ENCODE measurements around the gene SIRPB2.

The SIRPB2 gene

DNA sequence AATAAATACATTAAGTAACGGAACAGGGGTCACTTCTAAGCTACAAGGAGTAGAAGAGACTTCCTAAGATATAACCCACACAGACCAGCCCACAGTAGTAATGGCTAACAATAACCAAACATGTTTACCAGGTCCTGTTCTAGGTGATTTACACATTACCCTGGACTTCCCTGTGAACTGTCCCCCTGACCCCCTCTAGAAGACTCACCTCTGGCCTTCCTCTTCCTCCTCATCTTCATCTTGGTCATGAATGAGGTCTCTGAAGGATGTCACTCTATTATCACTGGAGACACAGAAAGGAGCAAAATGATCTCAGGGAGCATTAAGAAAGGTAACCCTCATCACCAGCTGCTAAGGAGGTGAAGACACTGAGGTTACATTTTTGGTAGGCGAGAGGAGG is 33.2 kb downstream of the SIRPB2 start:
- Mint-ChIP-seq H3K4me1 (ENCODE audit: low read depth) (peaks cover 2% of the 10 kb centered on the region), H3K4me3 (no peak overlapping the region), H3K36me3 (ENCODE audit: low read depth) (peaks cover 37% of the 10 kb centered on the region), H3K27ac (no peak overlapping the region), H3K27me3 (ENCODE audit: low read depth) (no peaks in the 10 kb centered on the region), H3K9me3 (no peaks in the 10 kb centered on the region)
- DNase-seq (ENCODE audit: low spot score) = no peak

- Mint-ChIP-seq H3K27ac (no peak overlapping the region), H3K4me1 (ENCODE audit: low read depth) (peaks cover 2% of the 10 kb centered on the region), H3K4me3 (no peak overlapping the region), H3K27me3 (ENCODE audit: low read depth) (no peaks in the 10 kb centered on the region), H3K9me3 (no peaks in the 10 kb centered on the region), H3K36me3 (ENCODE audit: low read depth) (peaks cover 48% of the 10 kb centered on the region)
- DNase-seq (ENCODE audit: low spot score) = no peak
Observed at GRCh38 chr20:1456300-1456699, 34.9 kb downstream of the SIRPB2 start.

DNA sequence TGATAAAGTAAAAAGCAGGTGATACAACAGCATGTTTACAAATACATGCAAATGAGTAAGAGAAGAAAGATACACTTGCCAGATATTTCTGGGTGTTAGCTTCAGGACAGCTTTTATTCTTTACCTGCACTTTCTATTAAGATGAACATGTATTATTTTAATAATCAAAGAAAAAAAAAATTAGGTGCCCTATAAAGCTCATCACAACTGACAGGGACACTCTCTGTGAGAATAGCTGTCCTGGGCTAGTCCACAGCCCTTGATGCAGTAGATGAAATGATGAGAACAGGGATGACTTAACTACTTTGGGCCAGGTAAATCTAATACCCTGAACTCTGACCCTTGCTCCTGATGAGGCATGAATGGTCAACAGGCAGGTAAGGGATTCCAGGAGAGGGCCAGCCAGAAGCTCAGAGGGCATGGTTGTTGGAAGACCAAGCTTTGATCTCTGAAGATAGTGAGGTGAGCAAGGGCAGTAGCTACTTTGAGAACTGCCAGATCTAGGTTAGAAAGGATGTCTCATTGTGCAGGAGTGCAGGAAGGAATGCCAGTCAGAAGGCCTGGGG is 40.2 kb downstream of the SIRPB2 start:
- H3K4me1 Mint-ChIP-seq (ENCODE audit: low read depth) = no peaks in the 10 kb centered on the region
- H3K27ac Mint-ChIP-seq = no peak overlapping the region
- H3K4me3 Mint-ChIP-seq = no peak overlapping the region
- no peaks in the 10 kb centered on the region for H3K9me3 Mint-ChIP-seq
- peaks cover 44% of the 10 kb centered on the region for H3K36me3 Mint-ChIP-seq (ENCODE audit: low read depth)
- DNase-seq (ENCODE audit: low spot score) = no peak
- no peaks in the 10 kb centered on the region for H3K27me3 Mint-ChIP-seq (ENCODE audit: low read depth)

DNA sequence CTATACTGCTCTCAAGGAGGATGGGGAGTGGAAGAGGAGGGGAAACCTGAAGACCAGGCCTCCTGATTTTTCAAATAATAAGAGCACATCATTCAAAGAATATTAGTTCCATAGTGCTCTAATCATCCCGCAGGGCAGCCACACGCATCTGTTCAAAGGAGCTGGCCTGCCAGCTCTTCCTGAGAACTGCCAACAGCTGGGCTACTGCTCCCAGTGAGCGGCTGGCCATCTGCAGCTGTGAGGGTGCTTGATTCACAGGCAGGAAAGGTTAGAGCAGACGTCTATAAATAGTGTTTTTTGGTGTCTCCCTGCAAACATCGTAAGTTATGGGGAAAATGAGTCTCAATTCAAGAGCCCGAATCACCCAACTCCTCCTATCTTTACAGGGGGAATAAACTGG is 41.9 kb downstream of the SIRPB2 start:
- DNase-seq (ENCODE audit: low spot score) = no peak
- Mint-ChIP-seq H3K27ac (no peak overlapping the region), H3K36me3 (ENCODE audit: low read depth) (peaks cover 46% of the 10 kb centered on the region), H3K4me1 (ENCODE audit: low read depth) (no peaks in the 10 kb centered on the region), H3K4me3 (no peak overlapping the region), H3K9me3 (no peaks in the 10 kb centered on the region), H3K27me3 (ENCODE audit: low read depth) (no peaks in the 10 kb centered on the region)

DNA sequence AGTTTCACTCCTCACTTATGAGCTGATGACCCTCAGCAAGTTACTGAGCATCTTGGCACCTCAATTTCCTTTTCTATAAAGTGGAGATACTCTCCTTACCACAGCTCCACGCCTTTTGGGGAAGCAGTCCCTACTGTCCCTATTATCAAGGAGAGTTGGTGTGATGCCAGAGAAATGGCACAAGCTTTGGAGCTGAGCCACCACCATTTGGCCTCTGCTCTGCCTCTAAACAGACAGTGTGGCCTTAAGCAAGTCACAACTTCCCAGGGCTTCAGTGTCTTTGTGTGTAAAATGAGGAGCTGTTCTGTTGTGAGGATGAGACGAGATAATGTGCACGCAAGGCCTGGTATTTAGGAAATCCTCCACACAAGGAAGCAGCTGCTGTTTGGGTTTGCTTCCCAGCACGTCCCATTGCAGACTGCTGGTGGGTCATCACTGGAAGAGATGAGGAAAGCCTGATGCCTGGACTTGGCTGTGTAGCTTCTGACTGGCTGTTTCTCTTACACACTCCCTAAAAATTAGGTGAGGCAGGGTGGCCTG is 43.1 kb downstream of the SIRPB2 start:
- no peaks in the 10 kb centered on the region for H3K9me3 Mint-ChIP-seq
- H3K27me3 Mint-ChIP-seq (ENCODE audit: low read depth) = no peaks in the 10 kb centered on the region
- H3K36me3 Mint-ChIP-seq (ENCODE audit: low read depth) = peaks cover 46% of the 10 kb centered on the region
- no peak overlapping the region for H3K4me3 Mint-ChIP-seq
- H3K4me1 Mint-ChIP-seq (ENCODE audit: low read depth) = no peaks in the 10 kb centered on the region
- no peak overlapping the region for H3K27ac Mint-ChIP-seq
- DNase-seq (ENCODE audit: low spot score) = no peak

DNA sequence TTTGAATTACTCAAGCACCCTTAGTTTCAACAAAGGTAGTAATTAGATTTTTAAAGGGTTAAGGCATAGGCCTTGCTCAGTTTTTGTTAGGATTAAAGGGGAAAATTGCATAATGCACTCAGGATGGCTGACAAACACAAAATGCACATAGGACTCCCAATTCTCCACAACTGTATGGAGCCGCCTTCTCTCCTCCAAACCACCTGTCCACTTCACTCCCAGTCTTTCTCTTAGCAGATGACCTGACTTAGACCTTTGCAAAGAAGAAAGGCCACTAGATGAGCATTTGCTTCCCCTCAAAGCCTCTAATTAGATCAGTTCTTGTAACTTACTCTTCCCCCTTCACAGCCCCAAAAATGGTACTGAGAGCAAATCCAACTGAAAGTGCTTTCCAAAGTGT is 44.7 kb downstream of the SIRPB2 start:
- no peak for DNase-seq (ENCODE audit: low spot score)
- Mint-ChIP-seq H3K36me3 (ENCODE audit: low read depth) (peaks cover 42% of the 10 kb centered on the region), H3K27ac (no peak overlapping the region), H3K4me1 (ENCODE audit: low read depth) (no peaks in the 10 kb centered on the region), H3K4me3 (no peak overlapping the region), H3K9me3 (no peaks in the 10 kb centered on the region), H3K27me3 (ENCODE audit: low read depth) (no peaks in the 10 kb centered on the region)

- DNase-seq (ENCODE audit: low spot score) = no peak
- Mint-ChIP-seq H3K4me3 (no peak overlapping the region), H3K27ac (no peak overlapping the region), H3K9me3 (no peaks in the 10 kb centered on the region), H3K36me3 (ENCODE audit: low read depth) (peaks cover 33% of the 10 kb centered on the region), H3K27me3 (ENCODE audit: low read depth) (no peaks in the 10 kb centered on the region), H3K4me1 (ENCODE audit: low read depth) (peaks cover 5% of the 10 kb centered on the region)
Observed at GRCh38 chr20:1443085-1443484, 48.1 kb downstream of the SIRPB2 start.

GRCh38 chr20:1442304-1442703 is 48.9 kb downstream of the SIRPB2 start:
- no peaks in the 10 kb centered on the region for H3K27me3 Mint-ChIP-seq (ENCODE audit: low read depth)
- no peak overlapping the region for H3K27ac Mint-ChIP-seq
- no peak overlapping the region for H3K4me3 Mint-ChIP-seq
- H3K36me3 Mint-ChIP-seq (ENCODE audit: low read depth) = peaks cover 32% of the 10 kb centered on the region
- no peak for DNase-seq (ENCODE audit: low spot score)
- H3K4me1 Mint-ChIP-seq (ENCODE audit: low read depth) = peaks cover 7% of the 10 kb centered on the region
- no peaks in the 10 kb centered on the region for H3K9me3 Mint-ChIP-seq

DNA sequence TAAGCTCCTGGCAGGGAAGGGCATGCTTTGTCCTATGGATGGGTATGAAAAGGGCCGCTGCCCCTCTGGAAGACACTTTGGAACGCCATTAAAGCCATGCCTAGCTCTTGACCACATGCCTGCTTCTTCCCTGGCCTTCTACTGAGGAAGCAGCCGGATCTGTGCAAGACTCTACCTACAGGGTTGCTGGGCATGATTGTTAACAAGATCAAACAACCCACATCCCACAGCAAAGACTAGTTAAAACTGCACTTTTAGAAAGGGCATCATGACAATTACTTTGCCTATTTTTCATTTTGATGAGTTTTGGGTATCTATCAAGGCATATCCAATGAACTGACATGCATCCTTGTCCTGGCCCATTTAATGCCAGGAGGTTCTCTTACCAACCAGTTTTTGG is 50.1 kb downstream of the SIRPB2 start:
- Mint-ChIP-seq H3K36me3 (ENCODE audit: low read depth) (peaks cover 30% of the 10 kb centered on the region), H3K9me3 (no peaks in the 10 kb centered on the region), H3K27me3 (ENCODE audit: low read depth) (no peaks in the 10 kb centered on the region), H3K27ac (no peak overlapping the region), H3K4me1 (ENCODE audit: low read depth) (peaks cover 14% of the 10 kb centered on the region), H3K4me3 (no peak overlapping the region)
- DNase-seq (ENCODE audit: low spot score) = no peak

GRCh38 chr20:1440024-1440423 is 51.2 kb downstream of the SIRPB2 start:
- peaks cover 25% of the 10 kb centered on the region for H3K4me1 Mint-ChIP-seq (ENCODE audit: low read depth)
- DNase-seq (ENCODE audit: low spot score) = no peak
- H3K4me3 Mint-ChIP-seq = no peak overlapping the region
- H3K27me3 Mint-ChIP-seq (ENCODE audit: low read depth) = peaks cover 2% of the 10 kb centered on the region
- peaks cover 25% of the 10 kb centered on the region for H3K36me3 Mint-ChIP-seq (ENCODE audit: low read depth)
- H3K27ac Mint-ChIP-seq = no peak overlapping the region
- no peaks in the 10 kb centered on the region for H3K9me3 Mint-ChIP-seq

DNA sequence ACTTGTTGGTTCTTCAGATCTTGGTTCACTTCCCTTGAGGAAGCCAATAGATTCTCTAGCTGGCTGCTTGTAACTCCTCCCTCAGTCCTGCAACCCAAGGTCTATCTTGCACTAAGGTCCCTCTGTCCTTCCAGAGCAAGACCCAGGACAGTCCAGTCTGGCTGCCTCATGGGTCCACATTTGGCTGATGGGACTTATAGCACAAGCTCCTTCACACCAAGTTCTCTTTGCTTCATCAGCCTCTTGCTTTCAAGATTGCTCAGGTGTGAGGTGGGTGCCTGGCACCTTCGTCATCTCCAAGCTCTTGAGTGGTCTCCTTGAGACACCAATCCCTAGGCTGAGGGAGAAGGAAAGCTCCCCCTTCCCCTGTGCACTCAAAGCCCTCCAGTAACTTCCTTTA is 52.9 kb downstream of the SIRPB2 start:
- Mint-ChIP-seq H3K36me3 (ENCODE audit: low read depth) (peaks cover 18% of the 10 kb centered on the region), H3K27ac (no peak overlapping the region), H3K4me3 (no peak overlapping the region), H3K27me3 (ENCODE audit: low read depth) (peaks cover 2% of the 10 kb centered on the region), H3K4me1 (ENCODE audit: low read depth) (peaks cover 33% of the 10 kb centered on the region), H3K9me3 (peaks cover 3% of the 10 kb centered on the region)
- no peak for DNase-seq (ENCODE audit: low spot score)

GRCh38 chr20:1437235-1437904 is 53.9 kb downstream of the SIRPB2 start:
- no peak overlapping the region for H3K27ac Mint-ChIP-seq
- H3K27me3 Mint-ChIP-seq (ENCODE audit: low read depth) = peaks cover 6% of the 10 kb centered on the region
- H3K9me3 Mint-ChIP-seq = peaks cover 5% of the 10 kb centered on the region
- H3K4me1 Mint-ChIP-seq (ENCODE audit: low read depth) = peaks cover 37% of the 10 kb centered on the region
- peak; percentile 66 for DNase-seq (ENCODE audit: low spot score)
- no peak overlapping the region for H3K4me3 Mint-ChIP-seq
- peaks cover 19% of the 10 kb centered on the region for H3K36me3 Mint-ChIP-seq (ENCODE audit: low read depth)

GRCh38 chr20:1436263-1436662 is 55.0 kb downstream of the SIRPB2 start:
- H3K4me1 Mint-ChIP-seq (ENCODE audit: low read depth) = peaks cover 41% of the 10 kb centered on the region
- H3K9me3 Mint-ChIP-seq = peaks cover 5% of the 10 kb centered on the region
- peaks cover 15% of the 10 kb centered on the region for H3K36me3 Mint-ChIP-seq (ENCODE audit: low read depth)
- peaks cover 14% of the 10 kb centered on the region for H3K27me3 Mint-ChIP-seq (ENCODE audit: low read depth)
- no peak overlapping the region for H3K27ac Mint-ChIP-seq
- H3K4me3 Mint-ChIP-seq = no peak overlapping the region
- no peak for DNase-seq (ENCODE audit: low spot score)

DNA sequence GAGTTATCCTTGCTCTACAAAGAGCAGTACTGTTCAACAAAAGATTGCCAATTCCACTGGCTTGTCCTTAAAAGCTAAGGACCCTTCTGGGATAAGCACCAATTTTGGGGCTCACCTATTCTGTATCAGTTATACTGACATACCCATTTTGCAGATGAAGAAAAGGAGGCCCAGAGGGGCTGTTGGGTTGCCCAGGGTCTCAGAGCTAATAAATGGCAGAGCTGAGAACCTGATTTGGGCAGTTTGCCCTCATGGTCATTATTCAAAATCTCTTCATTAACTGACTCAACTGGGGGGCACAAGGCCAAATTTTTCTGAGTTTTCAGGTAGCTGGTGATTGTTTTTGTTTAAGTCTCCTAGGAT is 55.9 kb downstream of the SIRPB2 start:
- Mint-ChIP-seq H3K27ac (no peak overlapping the region), H3K36me3 (ENCODE audit: low read depth) (peaks cover 15% of the 10 kb centered on the region), H3K27me3 (ENCODE audit: low read depth) (peaks cover 14% of the 10 kb centered on the region), H3K9me3 (peaks cover 5% of the 10 kb centered on the region), H3K4me3 (peak overlapping the region; percentile 27), H3K4me1 (ENCODE audit: low read depth) (peaks cover 41% of the 10 kb centered on the region)
- DNase-seq (ENCODE audit: low spot score) = no peak

All from T-helper 2 cell treated with Interferon-gamma antibody and Interleukin-4, amounts not matched to agents 5 μg/mL and 100 μg/mL, for 36 hours (primary cell).